Left lung (tissue), 10 donors: ENCODE data around the gene PTPN11. TPM values are rescaled to one million over a fixed set of nuclear protein-coding genes. Genes with fewer than 3 reads are reported as not detected.
"Not testable (repeated sequence)": the region's sequence is repeated elsewhere in the genome, so short reads cannot be mapped to it uniquely, and the experiment has no call there.

Experiments used
- ATAC-seq: fragments of 200-7000 bp; cut with Tn5 transposase; one replicate; pipeline ENCODE4 v1.9.1; 2020; ENCODE audit warnings: moderate library complexity
- DNase-seq, 4 donors: peaks; one replicate each; pipeline ENCODE4 v3.0.0-alpha.2; 2013 to 2020
- H3K27ac ChIP-seq, 2 donors: fragments of 200-600 bp; sonication (generic) in 1 of 2; one replicate each; pipeline versions ENCODE4 v1.5.0 to v1.8.0; 2020 to 2021
- H3K27me3 ChIP-seq, 2 donors: fragments of 200-600 bp; sonication (generic) in 1 of 2; one replicate each; pipeline versions ENCODE4 v1.5.0 to v1.8.0; 2020 to 2021
- H3K36me3 ChIP-seq, 2 donors: fragments of 200-600 bp; sonication (generic) in 1 of 2; one replicate each; pipeline versions ENCODE4 v1.5.0 to v1.8.0; 2020 to 2021
- H3K4me1 ChIP-seq, 2 donors: fragments of 200-600 bp; one replicate each; pipeline ENCODE4 v1.8.0; 2021
- H3K4me3 ChIP-seq, 2 donors: fragments of 200-600 bp; sonication (generic) in 1 of 2; one replicate each; pipeline versions ENCODE4 v1.5.0 to v1.8.0; 2020 to 2021; ENCODE audit warnings: mild to moderate bottlenecking in 1 of 2
- H3K9me3 ChIP-seq, 2 donors: fragments of 200-600 bp; sonication (generic) in 1 of 2; one replicate each; pipeline versions ENCODE4 v1.5.0 to v1.8.0; 2020 to 2021
- CTCF ChIP-seq, 2 donors: fragments of 200-600 bp; sonication (generic) in 1 of 2; IDR thresholded peaks; one replicate each; pipeline versions ENCODE4 v1.5.0 to v1.8.0; 2021; ENCODE audit warnings: antibody characterized with exemption in 2 of 2
- intact Hi-C, 2 donors: fragments of 100-400 bp; cut with DNase I; formaldehyde crosslinking; loops; one replicate each; pipeline versions ENCODE4 v1.11.2 to v1.14.2; 2022
- polyA plus RNA-seq, 6 donors: library from polyadenylated mRNA; unstranded; fragments of 120-200 nt; gene quantifications; one replicate each; pipeline ENCODE4 v1.2.1, GENCODE V29; 2013; ENCODE audit not compliant: insufficient read length in 6 of 6
- total RNA-seq, 2 donors: library from RNA; stranded (reverse); fragmentation: NEBNext Ultra II Directional; extraction: Animal tissue kit (Norgen Biotek cat#: 25700); gene quantifications; one replicate each; pipeline ENCODE4 v1.2.1, GENCODE V29; 2021
- donor health status: DM: no; HTN: yes; CAD: no.
- donor health status: DM: no; HTN: no; CAD: no.

PTPN11 gene
- total and polyA plus RNA-seq, 8 donors, result 56.5 to 118 (median 64.4) TPM

- Histone ChIP-seq H3K4me1 (peaks cover 13 to 31% of the 10 kb centered on the region in 2 donors), H3K27ac (peak within 1 kb of the TSS; percentile 88 to 91), H3K9me3 (no peaks in the 10 kb centered on the region), H3K27me3 (no peaks in the 10 kb centered on the region), H3K36me3 (peaks cover 0 to 40% of the 10 kb centered on the region in 2 donors), H3K4me3 (peak within 1 kb of the TSS; percentile 56 to 71)
- intact Hi-C loops, result no loop called here
- DNase-seq (peak; percentile 78 to 92 (median 87)), ATAC-seq (peak; percentile 94)
- no peak for TF ChIP-seq CTCF (IDR thresholded peaks at IDR 0.05)
These were observed 9.5 kb upstream of the PTPN11 start, which contains the start of gene RPL6 for GRCh38 chr12:112409064-112409905. RPL6 (minus strand) TSS chr12:112409605; CDS start chr12:112408656, 949 bp downstream.

- Histone ChIP-seq H3K9me3 (no peaks in the 10 kb centered on the region), H3K4me3 (peak overlapping the region in 1 of 2 donors; percentile 56), H3K36me3 (peaks cover 0 to 35% of the 10 kb centered on the region in 2 donors), H3K27me3 (no peaks in the 10 kb centered on the region), H3K4me1 (peaks cover 13 to 31% of the 10 kb centered on the region in 2 donors), H3K27ac (no peak overlapping the region)
- DNase-seq (no peak), ATAC-seq (no peak)
- no peak for TF ChIP-seq CTCF (IDR thresholded peaks at IDR 0.05)
- intact Hi-C loops, result no loop called here
These were observed 8.9 kb upstream of the PTPN11 start for GRCh38 chr12:112409906-112410244.

GRCh38 chr12:112413855-112414625 lies 4.7 kb upstream of the PTPN11 start:
- no peaks in the 10 kb centered on the region for H3K36me3 ChIP-seq
- no peaks in the 10 kb centered on the region for H3K27me3 ChIP-seq
- intact Hi-C loops, result no loop called here
- H3K4me1 ChIP-seq, result peaks cover 0 to 10% of the 10 kb centered on the region in 2 donors
- no peaks in the 10 kb centered on the region for H3K9me3 ChIP-seq
- H3K27ac ChIP-seq, result no peak overlapping the region
- no peak overlapping the region for H3K4me3 ChIP-seq
- no peak for DNase-seq
- ATAC-seq, result no peak
- no peak for TF ChIP-seq CTCF (IDR thresholded peaks at IDR 0.05)

GRCh38 chr12:112415457-112415856 lies 3.3 kb upstream of the PTPN11 start:
- intact Hi-C loops, result not testable (repeated sequence)

GRCh38 chr12:112418273-112418607 lies 507 bp upstream of the PTPN11 start:
- no peaks in the 10 kb centered on the region for H3K9me3 ChIP-seq
- ATAC-seq (no peak), DNase-seq (peak in 1 of 4 donors; percentile 4)
- TF ChIP-seq CTCF (IDR thresholded peaks at IDR 0.05), result no peak
- no peaks in the 10 kb centered on the region for H3K27me3 ChIP-seq
- peaks cover 6 to 46% of the 10 kb centered on the region in 2 donors for H3K4me1 ChIP-seq
- peak overlapping the region; percentile 96 to 98 for H3K27ac ChIP-seq
- no peaks in the 10 kb centered on the region for H3K36me3 ChIP-seq
- intact Hi-C loops, result no loop called here
- peak overlapping the region; percentile 86 to 95 for H3K4me3 ChIP-seq

More at GRCh38 chr12:112415457-112415856, 3.3 kb upstream of the PTPN11 start:
- H3K4me3 ChIP-seq, DNase-seq, H3K9me3 ChIP-seq, ATAC-seq, H3K36me3 ChIP-seq, H3K27ac ChIP-seq, H3K27me3 ChIP-seq: not testable (repeated sequence)
- H3K4me1 ChIP-seq, result peaks cover 0 to 22% of the 10 kb centered on the region in 2 donors
